H1 (cell line): ENCODE measurements around the gene SLC25A45. TPM values are rescaled to one million over a fixed set of nuclear protein-coding genes. Genes with fewer than 3 reads are reported as not detected.

Experiments used
- RFX5 ChIP-seq: IDR thresholded peaks from 2 replicates; pipeline ENCODE4 v1.6.1; 2011; ENCODE audit warnings: low read depth, low read length, improper control_type of control experiment, borderline replicate concordance
- polyA plus RNA-seq, 7 experiments: library from polyadenylated mRNA; depleted of rRNA in 3 of 7; stranded (reverse) in 5 of 7; unstranded in 2 of 7; fragments of >200 nt in 5 of 7; fragments of 200-250 nt in 2 of 7; gene quantifications; 1 replicate in 5 of 7; 2 replicates in 1 of 7; 4 replicates in 1 of 7; pipeline versions ENCODE4 v1.2.1 to v1.2.3, GENCODE V29; 2011 to 2013; ENCODE audit warnings: missing spikeins in 2 of 7, mixed read lengths in 2 of 7
- total RNA-seq: library from RNA; stranded (reverse); fragmentation: NEBNext Ultra II Directional; extraction: Animal tissue kit (Norgen Biotek cat#: 25700); gene quantifications from 2 replicates; pipeline ENCODE4 v1.2.1, GENCODE V29; 2021

The SLC25A45 gene
- total and polyA plus RNA-seq, 2 of the 8 experiments (the other 6 are each of a cell fraction or from before 2014, with no cell fraction given), result 0.54 to 0.59 TPM

GRCh38 chr11:65329944-65330403 lies 52.5 kb downstream of the SLC25A45 start (continued):
- TF ChIP-seq RFX5, result no peak
